Prostate gland (tissue), 2 donors: ENCODE data around the gene RAI1.

ENCODE experiments used
- POLR2A ChIP-seq: fragments of 450-650 bp; IDR thresholded peaks from one replicate; pipeline ENCODE4 v1.6.1; 2016; ENCODE audit warnings: antibody characterized with exemption, mild to moderate bottlenecking
- POLR2AphosphoS5 ChIP-seq: sonication (generic); formaldehyde crosslinking; IDR thresholded peaks from one replicate; pipeline ENCODE4 v1.6.1; 2017; ENCODE audit warnings: antibody characterized with exemption
- TF ChIP-seq, protein P1 (sequence below), 4 experiments: fragments of 200-600 bp in 2 of 4; fragments of 450-650 bp in 2 of 4; sonication (generic) in 2 of 4; IDR thresholded peaks; 1 replicate in 3 of 4; 2 replicates in 1 of 4; pipeline ENCODE4 v1.5.1; 2016 to 2019; ENCODE audit warnings: antibody characterized with exemption in 4 of 4, mild to moderate bottlenecking in 2 of 4, moderate library complexity in 2 of 4

DNA sequence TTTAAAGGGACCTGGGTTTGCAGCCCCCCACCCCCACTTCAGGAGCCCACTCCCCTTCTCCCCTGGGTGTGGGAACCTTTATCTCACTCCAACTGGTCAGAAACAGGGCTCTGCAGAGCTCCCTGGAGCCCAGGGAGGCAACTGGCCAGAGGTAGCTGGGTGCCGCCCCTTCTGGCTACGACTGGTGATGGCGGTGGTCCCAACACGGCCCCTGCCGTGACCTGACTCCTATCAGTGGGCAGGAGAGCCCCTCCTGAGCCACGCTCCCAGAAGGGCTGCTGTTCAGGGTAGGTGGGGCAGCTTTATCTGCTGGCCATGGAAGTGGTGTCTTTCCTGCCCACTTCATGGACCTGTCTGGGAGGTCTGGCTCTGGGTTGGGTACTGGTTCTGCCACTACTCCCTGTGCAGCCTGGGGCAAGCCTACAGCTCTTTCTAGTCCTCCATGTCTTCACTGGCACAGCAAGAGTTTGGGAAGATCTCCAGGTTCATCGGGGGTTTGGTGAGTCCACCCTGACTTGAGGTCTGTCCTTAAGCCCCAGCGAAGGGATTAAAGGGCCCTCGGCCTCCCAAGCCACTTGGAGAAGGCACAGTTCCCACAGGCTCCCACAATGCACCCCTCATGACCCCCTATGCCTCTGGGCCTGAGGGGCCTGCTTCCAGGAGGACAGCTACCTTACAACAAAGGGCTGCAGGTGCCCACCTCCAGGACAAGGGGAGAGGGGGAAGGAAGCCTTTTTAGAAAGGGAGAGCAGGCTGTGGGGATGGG lies 161.0 kb downstream of the RAI1 start:
- TF ChIP-seq, protein P1, sequence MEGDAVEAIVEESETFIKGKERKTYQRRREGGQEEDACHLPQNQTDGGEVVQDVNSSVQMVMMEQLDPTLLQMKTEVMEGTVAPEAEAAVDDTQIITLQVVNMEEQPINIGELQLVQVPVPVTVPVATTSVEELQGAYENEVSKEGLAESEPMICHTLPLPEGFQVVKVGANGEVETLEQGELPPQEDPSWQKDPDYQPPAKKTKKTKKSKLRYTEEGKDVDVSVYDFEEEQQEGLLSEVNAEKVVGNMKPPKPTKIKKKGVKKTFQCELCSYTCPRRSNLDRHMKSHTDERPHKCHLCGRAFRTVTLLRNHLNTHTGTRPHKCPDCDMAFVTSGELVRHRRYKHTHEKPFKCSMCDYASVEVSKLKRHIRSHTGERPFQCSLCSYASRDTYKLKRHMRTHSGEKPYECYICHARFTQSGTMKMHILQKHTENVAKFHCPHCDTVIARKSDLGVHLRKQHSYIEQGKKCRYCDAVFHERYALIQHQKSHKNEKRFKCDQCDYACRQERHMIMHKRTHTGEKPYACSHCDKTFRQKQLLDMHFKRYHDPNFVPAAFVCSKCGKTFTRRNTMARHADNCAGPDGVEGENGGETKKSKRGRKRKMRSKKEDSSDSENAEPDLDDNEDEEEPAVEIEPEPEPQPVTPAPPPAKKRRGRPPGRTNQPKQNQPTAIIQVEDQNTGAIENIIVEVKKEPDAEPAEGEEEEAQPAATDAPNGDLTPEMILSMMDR (IDR thresholded peaks at IDR 0.05) = no peak
- TF ChIP-seq POLR2A (no peak), POLR2AphosphoS5 (no peak)
